SU-DHL-6 (cell line): ENCODE data around the gene MCMBP.

Experiments used
- H2AFZ ChIP-seq: fragments of 200-600 bp; sonication (generic); 2 replicates; pipeline ENCODE4 v1.6.1; 2014; ENCODE audit warnings: low read depth, mild to moderate bottlenecking, moderate library complexity, mixed read lengths, antibody characterized with exemption, low read length; ENCODE audit not compliant: severe bottlenecking
- H3F3A ChIP-seq: fragments of 200-600 bp; shearing (Covaris generic); 2 replicates; pipeline ENCODE4 v1.6.0; 2016; ENCODE audit warnings: antibody characterized with exemption, mild to moderate bottlenecking; ENCODE audit not compliant: insufficient read depth
- H3K27ac ChIP-seq: fragments of 200-600 bp; sonication (generic); 2 replicates; pipeline ENCODE4 v1.5.1; 2016; ENCODE audit warnings: low read depth, mild to moderate bottlenecking, low read length, moderate library complexity, mixed read lengths
- H3K27me3 ChIP-seq: fragments of 200-600 bp; sonication (generic), shearing (Covaris generic); 2 replicates; pipeline ENCODE4 v1.6.0; 2014; ENCODE audit warnings: mild to moderate bottlenecking, low read length
- H3K36me3 ChIP-seq: fragments of 200-600 bp; sonication (generic); 2 replicates; pipeline ENCODE4 v1.6.1; 2014; ENCODE audit warnings: mild to moderate bottlenecking, low read length, mixed read lengths
- H3K4me2 ChIP-seq: fragments of 300-600, 200-600 bp; shearing (Covaris generic), sonication (generic); 2 replicates; pipeline ENCODE4 v1.6.0; 2014; ENCODE audit warnings: low read length, low read depth, mild to moderate bottlenecking; ENCODE audit not compliant: poor library complexity, severe bottlenecking
- H3K4me3 ChIP-seq: fragments of 200-600 bp; sonication (generic); 2 replicates; pipeline ENCODE4 v1.5.1; 2014; ENCODE audit warnings: antibody characterized with exemption, low read length, mild to moderate bottlenecking, mixed read lengths; ENCODE audit not compliant: insufficient read depth, poor library complexity, severe bottlenecking
- H3K79me2 ChIP-seq: fragments of 200-600 bp; sonication (generic); 2 replicates; pipeline ENCODE4 v1.6.1; 2014; ENCODE audit warnings: mild to moderate bottlenecking, low read length, moderate library complexity; ENCODE audit not compliant: insufficient read depth
- H3K9ac ChIP-seq: fragments of 200-600 bp; sonication (generic); 2 replicates; pipeline ENCODE4 v1.7.0; 2014; ENCODE audit warnings: mild to moderate bottlenecking, low read length
- H3K9me2 ChIP-seq: fragments of 200-600 bp; sonication (generic); replicated peaks from 2 replicates; pipeline ENCODE4 v1.6.1; 2014; ENCODE audit warnings: low read length; ENCODE audit not compliant: insufficient read depth
- H3K9me3 ChIP-seq: fragments of 200-600 bp; sonication (generic); 2 replicates; pipeline ENCODE4 v1.6.1; 2014; ENCODE audit warnings: low read length, mixed read lengths; ENCODE audit not compliant: insufficient read depth
- H4K20me1 ChIP-seq: fragments of 200-600 bp; sonication (generic); 2 replicates; pipeline ENCODE4 v1.6.1; 2014; ENCODE audit warnings: low read depth, mild to moderate bottlenecking, antibody characterized with exemption, low read length, moderate library complexity, mixed read lengths
- EZH2phosphoT487 ChIP-seq: fragments of 200-600 bp; sonication (generic), shearing (Covaris generic); conservative IDR thresholded peaks from 2 replicates; pipeline ENCODE4 v1.6.1; 2018; ENCODE audit warnings: mild to moderate bottlenecking, antibody characterized with exemption, low read length, moderate library complexity, mixed read lengths
- TF ChIP-seq, protein P1 (sequence below): fragments of 200-600 bp; sonication (generic); IDR thresholded peaks from one replicate; pipeline ENCODE4 v1.5.1; 2017; ENCODE audit warnings: antibody characterized with exemption, mild to moderate bottlenecking, low read length, moderate library complexity; ENCODE audit not compliant: insufficient read depth, poor library complexity, severe bottlenecking

MCMBP gene

DNA sequence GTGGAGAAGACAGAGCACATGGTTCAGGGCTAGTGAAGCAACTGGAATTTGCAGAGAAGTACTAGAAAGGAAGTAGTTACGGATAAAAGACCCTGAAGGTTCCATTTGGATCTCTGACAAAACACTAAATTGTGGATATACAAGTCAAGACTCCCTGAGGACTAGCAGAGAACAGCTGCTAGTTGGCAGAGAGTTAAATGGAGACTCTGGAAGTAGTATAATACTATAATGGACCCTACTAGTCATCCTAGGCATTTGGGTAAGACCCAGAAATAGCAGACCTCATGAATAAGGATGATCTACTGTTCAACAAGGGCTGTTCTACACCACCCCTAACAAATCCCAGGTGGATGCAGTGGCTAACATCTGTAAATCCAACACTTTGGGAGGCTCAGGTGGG lies 19.1 kb downstream of the MCMBP start:
- Histone ChIP-seq H3K36me3 (peaks cover 58% of the 10 kb centered on the region), H3F3A (peaks cover 9% of the 10 kb centered on the region; the same call in 1 of the 2 replicates), H3K27ac (no peak overlapping the region), H3K4me2 (no peak overlapping the region), H3K9me2 (no peaks in the 10 kb centered on the region), H3K27me3 (no peaks in the 10 kb centered on the region), H3K4me3 (no peak overlapping the region), H2AFZ (no peak overlapping the region), H4K20me1 (no peaks in the 10 kb centered on the region), H3K9me3 (no peaks in the 10 kb centered on the region), H3K9ac (no peak overlapping the region), H3K79me2 (peaks cover 15% of the 10 kb centered on the region)
- TF ChIP-seq, protein P1, sequence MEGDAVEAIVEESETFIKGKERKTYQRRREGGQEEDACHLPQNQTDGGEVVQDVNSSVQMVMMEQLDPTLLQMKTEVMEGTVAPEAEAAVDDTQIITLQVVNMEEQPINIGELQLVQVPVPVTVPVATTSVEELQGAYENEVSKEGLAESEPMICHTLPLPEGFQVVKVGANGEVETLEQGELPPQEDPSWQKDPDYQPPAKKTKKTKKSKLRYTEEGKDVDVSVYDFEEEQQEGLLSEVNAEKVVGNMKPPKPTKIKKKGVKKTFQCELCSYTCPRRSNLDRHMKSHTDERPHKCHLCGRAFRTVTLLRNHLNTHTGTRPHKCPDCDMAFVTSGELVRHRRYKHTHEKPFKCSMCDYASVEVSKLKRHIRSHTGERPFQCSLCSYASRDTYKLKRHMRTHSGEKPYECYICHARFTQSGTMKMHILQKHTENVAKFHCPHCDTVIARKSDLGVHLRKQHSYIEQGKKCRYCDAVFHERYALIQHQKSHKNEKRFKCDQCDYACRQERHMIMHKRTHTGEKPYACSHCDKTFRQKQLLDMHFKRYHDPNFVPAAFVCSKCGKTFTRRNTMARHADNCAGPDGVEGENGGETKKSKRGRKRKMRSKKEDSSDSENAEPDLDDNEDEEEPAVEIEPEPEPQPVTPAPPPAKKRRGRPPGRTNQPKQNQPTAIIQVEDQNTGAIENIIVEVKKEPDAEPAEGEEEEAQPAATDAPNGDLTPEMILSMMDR, result no peak
- no peak for TF ChIP-seq EZH2phosphoT487

DNA sequence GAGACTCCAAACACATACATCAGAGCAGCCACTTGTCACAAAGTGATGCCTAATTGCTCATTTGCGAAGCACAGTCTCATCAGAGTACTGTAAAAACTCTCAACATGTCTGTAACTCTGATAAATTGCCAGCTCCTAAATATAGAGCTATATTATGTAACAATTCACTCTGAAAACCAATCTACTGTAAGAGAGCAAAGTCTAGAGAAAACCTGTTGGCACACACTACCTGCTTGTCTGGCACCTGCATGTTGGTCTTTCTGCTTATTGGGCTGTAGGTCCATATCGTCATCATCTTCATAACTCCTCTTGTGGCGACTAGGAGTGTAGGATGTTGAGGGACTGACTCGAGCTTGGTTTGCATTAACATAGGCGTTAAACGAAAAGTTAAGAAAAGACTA lies 19.8 kb downstream of the MCMBP start:
- no peak for TF ChIP-seq EZH2phosphoT487
- TF ChIP-seq, protein P1, result no peak
- Histone ChIP-seq H3K9ac (no peak overlapping the region), H3K36me3 (peaks cover 56% of the 10 kb centered on the region), H3K79me2 (peaks cover 8% of the 10 kb centered on the region), H3K9me3 (no peaks in the 10 kb centered on the region), H3K9me2 (no peaks in the 10 kb centered on the region), H2AFZ (no peak overlapping the region), H3K4me2 (no peak overlapping the region), H3K4me3 (no peak overlapping the region), H3F3A (peaks cover 9% of the 10 kb centered on the region; the same call in 1 of the 2 replicates), H3K27ac (no peak overlapping the region), H3K27me3 (no peaks in the 10 kb centered on the region), H4K20me1 (no peaks in the 10 kb centered on the region)

DNA sequence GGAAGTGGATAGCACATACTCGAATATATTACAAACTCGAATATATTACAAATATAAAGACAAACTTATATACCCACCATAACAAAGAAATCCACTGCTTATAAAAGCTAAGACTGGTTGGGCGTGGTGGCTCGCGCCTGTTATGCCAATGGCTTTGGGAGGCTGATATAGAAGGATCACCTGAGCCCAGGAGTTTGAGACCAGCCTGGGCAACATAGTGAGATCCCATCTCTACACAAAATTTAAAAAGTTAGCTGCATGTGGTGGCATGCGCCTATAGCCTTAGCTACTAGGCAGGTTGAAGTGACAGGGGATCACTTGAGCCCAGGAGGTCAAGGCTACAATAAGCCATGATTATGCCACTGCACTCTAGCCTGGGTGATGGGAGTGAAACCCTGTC lies 20.4 kb downstream of the MCMBP start:
- Histone ChIP-seq H4K20me1 (no peaks in the 10 kb centered on the region), H3K79me2 (peaks cover 3% of the 10 kb centered on the region; the same call in 1 of the 2 replicates), H3K4me2 (no peak overlapping the region), H3K27me3 (no peaks in the 10 kb centered on the region), H3K9ac (no peak overlapping the region), H3K27ac (no peak overlapping the region), H3K9me3 (no peaks in the 10 kb centered on the region), H3K4me3 (no peak overlapping the region), H3F3A (peaks cover 8% of the 10 kb centered on the region; the same call in 1 of the 2 replicates), H3K36me3 (peaks cover 56% of the 10 kb centered on the region), H2AFZ (no peak overlapping the region), H3K9me2 (no peaks in the 10 kb centered on the region)
- TF ChIP-seq, protein P1, result no peak
- no peak for TF ChIP-seq EZH2phosphoT487

DNA sequence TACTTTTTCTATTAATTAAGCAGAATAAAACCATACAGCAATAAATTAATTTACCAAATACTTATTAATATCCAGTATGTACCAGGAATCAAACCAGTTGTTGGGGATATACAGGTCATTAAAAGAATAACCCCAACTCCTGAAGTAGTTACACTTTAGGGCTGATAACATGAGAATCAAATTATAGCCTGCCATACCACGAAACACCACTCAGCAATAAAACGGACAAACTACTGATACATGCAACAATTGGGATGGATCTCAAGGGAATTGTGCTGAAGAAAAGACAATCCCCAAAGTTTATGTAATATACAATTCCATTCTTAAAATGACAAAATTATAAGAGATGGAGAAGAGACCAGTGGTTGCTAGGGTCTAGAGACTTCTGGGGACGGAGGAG lies 22.7 kb downstream of the MCMBP start:
- H3K9me2 ChIP-seq, result no peaks in the 10 kb centered on the region
- H3K36me3 ChIP-seq, result peaks cover 64% of the 10 kb centered on the region
- no peak overlapping the region for H3K4me3 ChIP-seq
- no peak overlapping the region for H3K27ac ChIP-seq
- H3K27me3 ChIP-seq, result no peaks in the 10 kb centered on the region
- H3K9ac ChIP-seq, result no peak overlapping the region
- no peaks in the 10 kb centered on the region for H3K9me3 ChIP-seq
- no peaks in the 10 kb centered on the region for H4K20me1 ChIP-seq
- H3K79me2 ChIP-seq, result no peaks in the 10 kb centered on the region
- H3K4me2 ChIP-seq, result no peak overlapping the region
- H2AFZ ChIP-seq, result no peak overlapping the region
- 0 out of 2 replicates have a peak, but pooled peaks cover 5% of the 10 kb centered on the region for H3F3A ChIP-seq
- TF ChIP-seq, protein P1, result no peak
- TF ChIP-seq EZH2phosphoT487, result no peak
